ENCODE results near the gene SUSD4. TPM values are rescaled to one million over a fixed set of nuclear protein-coding genes. Genes with fewer than 3 reads are reported as not detected.

The SUSD4 gene
- total RNA-seq, 1 donor from 2014 or later: 42.2 TPM

DNA sequence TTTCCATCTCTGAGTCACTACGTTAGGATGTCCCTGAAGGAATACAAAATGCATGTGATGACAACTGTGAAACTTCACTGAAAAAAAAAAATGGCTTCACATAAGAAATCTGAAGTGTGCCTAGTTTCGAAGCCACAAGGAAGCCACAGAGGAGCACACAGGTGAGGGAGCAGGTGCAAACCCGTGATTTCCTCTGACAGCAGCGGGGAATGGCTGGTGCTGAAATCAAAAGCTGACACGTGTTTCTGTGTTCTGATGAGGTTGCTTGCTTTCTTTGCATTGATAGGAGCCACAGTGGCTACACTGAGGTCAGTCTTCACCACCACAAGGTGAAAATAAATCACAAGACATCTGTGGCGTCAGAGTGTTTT, 115.2 kb downstream of the SUSD4 start:
- no peak for ATAC-seq

- ATAC-seq: no peak
Measured at GRCh38 chr1:223248001-223248769, 115.8 kb downstream of the SUSD4 start.

GRCh38 chr1:223246476-223247112, 117.4 kb downstream of the SUSD4 start:
- no peak for ATAC-seq

- ATAC-seq: no peak
Measured at GRCh38 chr1:223245983-223246382, 118.0 kb downstream of the SUSD4 start.

- no peak for ATAC-seq
Measured at GRCh38 chr1:223245411-223245810, 118.6 kb downstream of the SUSD4 start.

DNA sequence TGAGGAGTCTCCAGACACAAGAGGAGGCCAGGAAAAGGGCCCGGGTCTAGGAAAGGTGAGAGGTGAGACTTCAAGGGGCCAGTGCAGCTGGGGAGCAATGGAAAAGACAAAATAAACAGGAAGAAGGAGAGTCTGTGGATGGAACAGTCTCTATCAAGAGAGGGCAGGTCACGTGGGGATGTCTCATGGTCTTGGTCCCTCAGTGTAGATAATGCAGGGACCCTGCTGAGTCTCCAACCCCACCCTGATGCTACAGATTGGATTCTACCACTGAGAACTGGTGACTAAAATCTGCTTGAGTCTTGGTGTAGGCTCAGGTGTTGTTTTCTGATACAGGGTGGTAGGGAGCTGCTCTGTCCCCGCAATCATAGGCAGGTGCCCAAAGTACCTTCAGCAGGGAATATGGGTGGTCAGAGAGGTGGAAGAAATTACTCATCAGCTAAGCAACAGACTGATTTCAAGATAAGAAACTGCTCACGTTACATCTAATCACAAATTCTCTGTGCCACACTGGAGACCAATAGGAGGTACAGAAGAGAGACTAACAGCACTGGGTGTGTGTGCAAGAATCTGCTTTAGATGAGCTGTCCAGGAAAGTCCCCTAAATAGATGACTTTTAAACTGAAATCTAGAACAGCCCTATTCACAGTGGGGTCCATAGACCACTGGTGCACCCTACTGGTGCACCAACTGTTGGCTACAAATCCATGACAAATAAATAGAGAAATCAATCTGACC, 119.4 kb downstream of the SUSD4 start:
- no peak for ATAC-seq

DNA sequence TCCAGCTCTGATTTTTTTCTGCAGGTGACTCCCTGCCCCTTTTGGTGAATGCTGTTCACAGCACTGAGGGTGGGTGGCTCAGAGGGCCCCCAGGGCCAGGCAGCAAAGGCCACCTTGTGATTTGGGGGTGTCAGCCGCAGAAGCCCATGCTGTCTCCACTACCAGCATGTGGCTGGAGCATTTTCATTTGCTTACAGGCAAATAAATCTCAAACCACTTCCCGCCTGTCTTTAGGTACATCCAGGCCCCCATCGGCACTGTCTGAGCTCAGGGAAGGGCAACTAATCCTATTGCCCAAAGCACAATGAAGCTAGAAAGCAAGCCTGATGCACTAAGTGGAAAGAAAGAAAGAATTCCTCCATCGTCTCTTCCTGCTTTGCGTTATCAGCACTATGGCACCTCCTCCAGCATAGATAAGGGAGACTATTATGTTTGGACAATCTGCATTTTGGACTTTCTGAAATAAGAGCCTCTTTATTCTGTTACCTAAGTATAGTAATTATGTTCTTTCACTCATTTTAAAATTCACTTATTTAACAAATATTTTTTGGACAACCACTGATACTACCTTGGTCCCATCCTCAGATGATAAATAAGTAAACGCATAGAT, 120.4 kb downstream of the SUSD4 start:
- ATAC-seq: no peak

- no peak for ATAC-seq
Measured at GRCh38 chr1:223242971-223243370, 121.0 kb downstream of the SUSD4 start.

DNA sequence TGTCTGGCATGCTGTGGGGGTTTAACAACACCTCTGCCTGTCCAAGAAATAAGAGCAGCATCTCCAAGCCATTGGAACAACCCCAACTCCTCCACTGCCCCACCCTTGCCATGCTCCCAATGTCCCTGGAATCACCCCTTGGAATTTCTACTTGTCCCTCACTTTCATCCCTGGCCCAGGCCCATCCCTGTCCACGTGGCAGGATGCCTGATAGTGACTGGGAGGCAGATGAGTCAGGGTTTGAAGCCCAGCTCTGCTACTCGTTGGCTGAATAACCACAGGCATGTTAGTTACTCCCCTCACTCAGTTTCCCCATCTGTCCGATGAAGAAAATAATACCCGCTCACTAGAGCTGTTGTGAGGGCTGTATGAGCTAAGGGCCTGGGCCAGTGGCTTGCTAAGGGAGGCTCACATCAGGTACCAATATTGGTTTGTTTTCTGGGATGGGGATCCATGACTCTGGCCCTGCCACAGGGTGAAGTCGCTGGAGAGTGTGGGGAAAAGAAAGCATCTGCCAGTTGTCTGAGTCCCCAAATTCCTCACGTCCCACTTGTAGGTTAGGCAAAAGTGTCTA, 121.5 kb downstream of the SUSD4 start:
- ATAC-seq: peak; percentile 28

- no peak for ATAC-seq
Measured at GRCh38 chr1:223240122-223240521, 123.9 kb downstream of the SUSD4 start.

- ATAC-seq: no peak
Measured at GRCh38 chr1:223235091-223235490, 128.9 kb downstream of the SUSD4 start.

- no peak for ATAC-seq
Measured at GRCh38 chr1:223234534-223234933, 129.4 kb downstream of the SUSD4 start.

GRCh38 chr1:223234170-223234514, 129.8 kb downstream of the SUSD4 start:
- ATAC-seq: no peak

GRCh38 chr1:223233410-223234169, 130.4 kb downstream of the SUSD4 start:
- ATAC-seq: peak; percentile 83

- ATAC-seq: no peak
Measured at GRCh38 chr1:223233019-223233409, 131.0 kb downstream of the SUSD4 start.

DNA sequence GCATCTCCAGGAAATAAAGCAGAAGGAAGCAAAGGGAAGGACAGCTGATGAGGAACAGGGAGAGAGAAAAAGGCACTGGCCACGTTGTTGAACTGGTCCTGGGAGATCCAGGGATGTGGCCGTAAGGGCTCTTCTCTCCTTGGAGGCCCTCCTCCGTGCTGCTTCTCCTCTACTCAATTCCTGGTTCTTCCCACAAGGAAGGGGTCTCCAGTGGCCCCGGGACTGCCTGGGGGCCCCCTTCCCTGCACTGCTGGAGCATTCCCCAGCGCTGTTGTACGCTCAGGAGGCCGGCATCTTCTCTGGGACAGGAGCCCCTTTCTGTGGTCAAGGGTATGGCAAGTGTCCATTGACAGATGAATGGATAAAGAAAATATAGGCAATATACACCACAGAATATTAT, 132.4 kb downstream of the SUSD4 start:
- no peak for ATAC-seq

- no peak for ATAC-seq
Measured at GRCh38 chr1:223231011-223231572, 132.9 kb downstream of the SUSD4 start.

DNA sequence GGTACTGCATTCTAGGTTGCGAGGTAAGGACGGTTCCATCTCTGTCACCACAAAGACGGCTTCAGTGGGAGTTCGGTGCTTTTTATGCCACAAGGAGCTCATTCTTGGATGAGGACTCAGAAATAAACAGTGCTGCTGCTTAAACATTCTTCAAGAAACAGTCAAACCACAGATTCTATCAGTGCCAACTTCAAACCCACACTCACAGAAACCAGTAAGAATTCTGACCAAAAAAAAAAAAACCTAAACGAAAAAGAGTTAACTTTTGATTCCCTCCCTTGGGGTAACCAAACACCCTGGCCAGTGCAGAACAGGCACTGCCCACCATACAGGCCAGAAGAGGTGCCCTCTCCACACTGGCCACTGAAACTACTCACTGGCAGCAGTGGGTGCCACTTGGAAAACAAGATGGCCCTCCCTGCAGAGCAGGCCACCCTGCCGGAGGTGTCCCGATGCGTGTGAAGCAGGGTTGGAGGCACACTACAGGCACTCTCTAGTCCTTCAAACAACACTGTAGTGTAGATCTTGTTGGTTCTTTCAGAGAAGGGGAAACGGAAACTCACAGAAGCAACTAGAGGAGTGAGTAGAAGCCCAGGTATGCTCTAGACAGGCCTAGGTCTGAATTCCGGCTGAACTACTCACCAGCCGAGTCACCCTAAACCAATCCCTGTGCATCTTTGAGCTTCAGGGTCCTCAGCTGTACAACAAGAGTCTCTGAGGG, 133.7 kb downstream of the SUSD4 start:
- ATAC-seq: peak; percentile 48

- ATAC-seq: no peak
Measured at GRCh38 chr1:223229756-223230155, 134.2 kb downstream of the SUSD4 start.

DNA sequence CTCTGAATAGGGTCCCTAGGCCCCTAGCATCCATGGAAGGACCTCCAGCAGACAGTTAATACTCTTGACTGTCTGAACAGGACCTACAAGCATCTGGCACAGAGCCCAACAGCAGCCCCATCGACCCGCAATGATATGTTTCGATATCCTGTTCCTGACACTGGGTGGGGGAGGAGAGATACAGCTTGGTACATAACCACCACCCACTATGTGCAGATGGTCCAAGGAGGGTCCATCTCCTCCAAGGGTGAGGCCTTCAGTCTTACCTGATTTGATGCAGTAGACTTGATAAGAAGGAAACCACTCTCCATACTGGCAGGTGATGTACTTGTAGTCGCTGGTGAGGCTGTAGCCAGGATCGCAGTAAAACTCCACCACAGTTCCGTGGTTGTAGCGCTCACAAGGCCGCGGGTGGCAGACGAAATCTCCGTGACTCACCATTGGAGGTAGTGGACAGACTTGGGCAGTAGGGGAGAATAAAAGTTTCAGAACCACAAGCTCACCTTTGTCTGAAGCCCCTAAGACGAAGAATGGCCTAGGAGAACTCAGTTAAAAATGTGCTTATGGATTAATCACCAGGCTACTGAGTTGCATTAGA, 134.9 kb downstream of the SUSD4 start:
- no peak for ATAC-seq

- ATAC-seq: no peak
Measured at GRCh38 chr1:223228201-223228600, 135.8 kb downstream of the SUSD4 start.

Data from esophagus mucosa (tissue), 1 donor.